Measurements from ENCODE around the gene TFCP2.
A peak's percentile ranks its signal among the peaks of the same experiment; 100 is the strongest.
"Not testable (repeated sequence)": the region's sequence is repeated elsewhere in the genome, so short reads cannot be mapped to it uniquely, and the experiment has no call there.

The TFCP2 gene, protein sequence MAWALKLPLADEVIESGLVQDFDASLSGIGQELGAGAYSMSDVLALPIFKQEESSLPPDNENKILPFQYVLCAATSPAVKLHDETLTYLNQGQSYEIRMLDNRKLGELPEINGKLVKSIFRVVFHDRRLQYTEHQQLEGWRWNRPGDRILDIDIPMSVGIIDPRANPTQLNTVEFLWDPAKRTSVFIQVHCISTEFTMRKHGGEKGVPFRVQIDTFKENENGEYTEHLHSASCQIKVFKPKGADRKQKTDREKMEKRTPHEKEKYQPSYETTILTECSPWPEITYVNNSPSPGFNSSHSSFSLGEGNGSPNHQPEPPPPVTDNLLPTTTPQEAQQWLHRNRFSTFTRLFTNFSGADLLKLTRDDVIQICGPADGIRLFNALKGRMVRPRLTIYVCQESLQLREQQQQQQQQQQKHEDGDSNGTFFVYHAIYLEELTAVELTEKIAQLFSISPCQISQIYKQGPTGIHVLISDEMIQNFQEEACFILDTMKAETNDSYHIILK

DNA sequence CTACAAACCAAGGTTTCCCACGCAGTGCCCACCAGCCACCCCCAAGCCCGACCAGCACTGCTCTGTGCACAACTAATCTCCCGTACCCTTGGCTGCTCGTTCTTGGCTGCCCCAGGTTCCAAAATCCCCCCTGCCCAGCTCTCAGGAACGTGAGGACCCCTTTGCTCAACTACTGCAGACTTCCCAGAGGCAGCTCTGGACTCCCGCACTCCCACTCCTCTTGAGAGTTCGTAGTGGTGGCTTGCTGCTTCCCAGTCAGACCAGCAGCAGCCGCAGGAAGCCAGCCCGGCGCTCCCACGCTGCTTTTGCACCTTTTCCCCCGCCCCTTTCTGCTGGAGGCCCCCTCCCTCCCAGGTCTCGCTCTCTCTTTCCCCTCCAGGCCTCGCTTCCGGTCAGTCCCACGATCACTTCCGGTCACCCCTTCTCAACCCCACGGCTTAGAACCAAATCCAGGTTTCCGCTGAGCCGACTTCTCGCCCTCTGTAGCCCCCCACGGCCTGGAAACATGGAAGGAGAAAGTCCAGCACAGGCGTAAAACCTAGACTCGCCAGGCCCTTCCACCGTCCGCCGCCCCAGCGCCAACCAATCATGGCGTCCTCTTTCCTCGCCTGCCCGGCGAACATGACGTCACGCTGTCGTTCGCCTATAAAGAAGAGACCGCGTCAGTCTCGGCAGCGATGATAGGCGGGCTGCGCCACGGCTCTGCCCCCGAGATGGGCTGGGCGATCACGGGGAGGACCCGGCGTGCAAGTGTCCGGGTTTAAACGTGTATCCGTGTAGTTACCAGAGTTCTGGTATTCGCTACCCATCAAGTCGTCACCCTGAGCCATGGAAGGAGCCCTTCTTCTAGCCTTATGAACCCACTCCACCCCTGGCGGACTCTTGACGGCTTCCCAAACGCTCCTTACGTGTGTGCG, at the start of gene TFCP2:
Gene TFCP2 (minus strand): TSS at position 621 of the 917 bp plus-strand sequence. CDS start 713 bp downstream, outside the sequence.
- DNase-seq (ENCODE audit: low read depth in 2 of 2) = peak; percentile 85 to 88

DNA sequence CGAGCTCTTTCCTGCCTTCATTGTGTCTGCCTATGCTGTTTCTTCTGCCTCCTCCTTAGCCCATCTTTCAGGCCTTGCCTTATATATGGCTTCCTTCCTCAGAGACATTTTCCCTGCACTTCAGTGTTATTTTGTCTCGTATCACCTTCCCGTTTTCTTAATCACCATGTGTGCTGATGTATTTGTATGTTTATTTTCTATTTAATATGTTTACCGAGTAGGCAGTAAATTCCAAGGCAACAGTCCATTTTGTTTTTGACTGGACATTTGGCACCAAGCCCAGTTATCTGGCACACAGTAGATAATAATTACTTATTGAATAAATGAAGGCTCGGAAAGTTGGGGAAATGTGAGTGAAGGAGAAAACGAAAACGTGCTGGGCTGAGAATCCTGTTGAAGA, 49.5 kb upstream of the TFCP2 start:
- no peak for DNase-seq (ENCODE audit: low read depth in 2 of 2)

DNA sequence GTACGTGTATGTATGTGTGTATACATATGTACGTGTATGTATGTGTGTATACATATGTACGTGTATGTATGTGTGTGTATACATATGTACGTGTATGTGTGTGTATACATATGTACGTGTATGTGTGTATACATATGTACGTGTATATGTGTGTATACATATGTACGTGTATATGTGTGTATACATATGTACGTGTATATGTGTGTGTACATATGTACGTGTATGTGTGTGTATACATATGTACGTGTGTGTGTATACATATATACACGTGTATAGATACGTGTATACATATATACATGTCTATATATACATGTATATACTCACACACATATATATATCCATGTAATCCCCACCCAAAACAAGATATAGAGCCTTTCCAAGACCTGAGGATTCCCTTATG, 46.9 kb upstream of the TFCP2 start:
- not testable (repeated sequence) for DNase-seq (ENCODE audit: low read depth in 2 of 2)

DNA sequence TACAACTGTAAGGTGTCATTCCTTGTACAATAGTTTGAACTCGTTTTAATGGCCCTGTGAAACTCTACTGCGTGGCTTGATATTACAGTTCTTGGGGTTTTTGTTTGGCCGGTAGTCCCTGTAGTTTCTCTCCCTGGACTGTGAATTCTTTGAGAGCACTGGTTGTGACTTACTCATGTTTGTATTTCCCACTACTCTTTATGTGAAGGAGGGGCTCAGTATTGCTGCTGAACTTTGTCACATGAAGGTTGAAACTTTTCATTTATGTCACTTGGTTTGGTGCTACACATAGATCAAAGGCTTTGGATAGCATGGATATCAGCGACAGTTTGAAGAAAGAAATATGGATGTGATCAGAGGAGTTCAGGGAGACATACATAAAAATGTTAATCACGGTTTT, 46.4 kb upstream of the TFCP2 start:
- no peak for DNase-seq (ENCODE audit: low read depth in 2 of 2)

DNA sequence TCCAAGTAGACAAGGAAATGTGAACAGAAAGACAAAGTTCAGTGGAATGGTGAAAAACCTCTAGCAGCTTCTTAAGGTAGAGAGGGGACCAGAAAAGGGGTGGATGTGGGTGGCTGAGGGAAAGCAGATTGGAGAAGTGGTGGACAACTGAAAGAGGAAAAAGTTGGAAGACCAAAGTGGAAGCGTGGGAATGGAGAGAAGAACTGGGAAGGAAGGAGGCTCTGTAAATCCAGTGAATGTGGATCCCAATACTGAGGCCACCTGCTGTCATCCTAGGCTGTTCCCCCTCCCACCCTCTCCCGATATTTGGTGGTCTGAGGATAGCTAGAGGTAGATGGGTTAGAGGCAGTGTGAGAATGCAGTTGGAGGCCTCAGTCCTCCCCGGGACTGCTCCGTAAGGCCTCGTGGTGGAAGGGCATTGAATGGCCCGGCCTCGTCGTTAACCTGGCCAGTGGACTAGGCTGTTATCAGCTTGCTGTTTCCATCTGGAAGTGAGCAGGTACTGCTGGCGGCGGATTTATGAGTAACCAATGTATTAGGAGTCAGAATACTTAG, 45.7 kb upstream of the TFCP2 start:
- DNase-seq (ENCODE audit: low read depth in 2 of 2) = no peak

DNA sequence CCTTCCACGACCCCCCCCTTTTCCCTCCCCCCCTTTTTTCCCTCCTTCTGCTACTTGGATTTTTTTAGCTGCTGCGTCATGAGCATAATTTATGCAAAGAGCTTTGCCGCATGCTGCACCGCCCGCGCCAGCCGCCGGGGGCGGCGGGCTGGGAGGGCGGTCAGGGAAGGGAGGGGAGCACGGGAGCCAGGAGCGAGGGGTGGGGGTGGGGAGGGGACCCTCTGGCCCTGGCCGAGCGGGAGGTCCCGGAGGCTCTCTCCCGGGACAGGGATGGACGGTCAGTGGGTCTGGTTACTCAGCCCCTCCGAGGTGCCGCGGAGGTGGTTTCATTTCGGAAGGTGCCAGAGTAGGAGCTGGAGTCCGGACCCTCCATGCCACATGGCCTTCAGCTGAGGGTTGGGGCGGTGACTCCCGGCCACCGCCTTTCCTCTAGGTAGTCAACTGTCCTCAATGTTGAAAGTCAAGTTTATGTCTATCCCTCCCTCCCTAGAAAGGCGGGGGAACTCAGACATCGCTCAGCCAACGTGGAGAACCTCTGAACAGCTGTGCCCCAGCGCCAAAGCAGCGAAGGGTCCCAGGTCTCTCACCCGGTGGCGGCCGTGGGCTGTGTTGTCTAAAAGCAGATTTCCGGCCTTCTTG, 45.2 kb upstream of the TFCP2 start, which contains the start of gene POU6F1:
Gene POU6F1 (minus strand): TSS at position 95 of the 639 bp plus-strand sequence. CDS start 11,226 bp downstream, outside the sequence.
- DNase-seq (ENCODE audit: low read depth in 2 of 2) = peak in 1 of 2 donors; percentile 45

DNA sequence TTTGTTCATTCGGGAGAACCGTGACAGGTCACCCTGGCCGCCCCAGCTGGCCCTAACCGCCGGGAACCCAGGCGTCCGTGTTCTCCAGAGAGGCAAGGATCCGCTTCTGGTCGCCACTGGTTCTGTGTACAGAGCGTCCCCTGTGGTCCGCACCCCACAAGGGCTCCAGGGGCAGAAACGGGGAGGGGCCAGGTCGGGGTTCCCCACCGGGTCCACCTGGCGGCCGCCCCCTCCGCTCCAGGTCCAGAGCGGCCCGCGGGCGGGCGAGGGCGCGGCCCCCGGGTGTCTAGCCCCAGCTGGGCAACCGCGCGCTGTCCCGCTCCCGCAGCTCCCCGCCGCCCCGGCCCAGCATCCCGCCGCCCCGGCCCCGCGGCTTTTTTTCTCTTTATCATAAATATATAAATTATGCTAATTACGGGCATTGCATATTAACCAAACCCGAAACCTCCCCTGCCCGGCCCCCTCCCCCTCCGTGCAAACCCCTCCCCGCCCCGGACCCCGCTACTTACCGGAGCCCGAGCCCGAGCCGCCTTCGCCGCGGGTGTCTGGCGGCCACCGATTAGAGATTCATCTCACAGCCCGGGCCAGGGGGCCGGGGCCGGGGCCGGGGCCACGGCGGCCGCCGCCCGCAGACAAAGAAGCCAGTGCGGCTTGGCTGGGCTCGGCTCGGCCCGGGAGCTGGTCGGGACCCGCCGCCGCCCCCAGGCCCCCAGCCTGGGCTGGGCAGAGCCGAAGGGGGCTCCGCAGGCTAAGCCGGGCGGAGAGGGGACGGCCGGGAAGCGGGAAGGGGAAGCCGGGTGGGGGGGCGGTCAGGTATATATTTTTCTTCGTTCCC, 44.4 kb upstream of the TFCP2 start:
- DNase-seq (ENCODE audit: low read depth in 2 of 2) = peak in 1 of 2 donors; percentile 17

DNA sequence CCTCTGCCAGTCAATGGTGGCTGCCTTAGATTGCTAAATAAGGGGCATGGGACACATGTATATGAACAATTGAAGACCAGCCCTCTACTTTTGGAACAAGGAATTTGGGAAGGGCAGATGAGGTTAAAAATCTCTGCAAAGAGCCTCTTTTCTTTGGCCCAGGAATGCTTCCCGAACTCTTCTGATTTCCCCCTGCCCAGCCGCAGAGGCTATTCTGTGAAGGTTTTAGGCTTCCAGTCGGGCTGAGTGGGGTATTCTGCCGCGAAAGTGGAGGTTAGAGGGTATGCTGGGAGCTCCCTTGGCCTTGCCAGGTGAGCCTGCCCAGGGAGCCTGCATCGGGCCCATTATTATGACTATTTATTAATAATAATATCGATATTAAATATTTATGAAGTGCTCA, 43.7 kb upstream of the TFCP2 start:
- DNase-seq (ENCODE audit: low read depth in 2 of 2) = no peak

DNA sequence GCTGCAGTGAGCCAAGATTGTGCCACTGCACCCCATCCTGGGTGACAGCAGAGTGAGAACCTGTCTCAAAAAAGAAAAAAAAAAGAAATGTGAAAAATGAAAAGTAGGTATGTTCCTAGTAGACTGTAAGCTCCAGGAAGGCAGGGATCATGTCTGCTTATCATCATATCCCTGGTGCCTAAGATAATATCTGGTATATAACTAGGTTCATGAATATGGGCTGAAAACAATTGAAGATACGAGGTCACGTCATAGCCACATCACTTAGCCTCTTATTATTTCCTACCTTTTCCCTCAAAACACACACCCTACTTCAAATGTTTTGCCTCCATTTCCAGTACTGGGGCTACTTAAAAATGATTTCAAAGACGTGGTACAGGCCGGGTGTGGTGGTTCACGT, 42.0 kb upstream of the TFCP2 start:
- no peak for DNase-seq (ENCODE audit: low read depth in 2 of 2)

DNA sequence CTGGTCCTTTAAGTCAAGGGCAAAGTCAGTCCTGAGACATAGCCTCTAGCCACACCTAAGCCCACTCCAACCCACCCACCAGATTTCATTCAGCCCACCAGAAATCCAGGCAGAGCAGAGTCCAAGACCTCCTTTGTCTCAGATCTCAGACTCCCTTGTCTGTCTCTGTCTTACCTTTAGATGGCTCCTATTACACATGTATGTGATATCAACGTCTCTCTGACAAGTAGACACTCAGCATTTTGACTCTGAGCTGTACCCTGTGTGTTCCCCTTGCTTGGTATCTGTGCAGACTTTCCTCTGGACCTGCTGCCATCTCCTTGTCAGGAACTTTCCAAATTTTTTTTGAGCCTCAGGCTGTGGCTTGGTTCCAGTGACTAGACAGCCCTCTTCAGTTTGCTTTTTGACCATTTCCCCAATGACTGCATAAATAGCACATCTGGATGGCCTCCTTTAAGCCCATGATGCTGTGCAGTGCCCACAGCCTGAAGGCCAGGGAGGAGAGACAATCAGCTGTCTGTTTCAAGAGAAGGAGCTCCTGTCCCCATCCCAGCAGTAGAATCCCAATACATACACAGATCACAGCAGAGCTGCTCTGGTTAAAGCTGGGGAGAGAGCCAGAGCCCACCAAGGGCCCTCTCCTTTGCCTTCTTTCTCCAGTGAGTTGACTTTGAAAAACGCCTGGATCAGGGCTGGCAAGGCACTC, 37.9 kb upstream of the TFCP2 start:
- no peak for DNase-seq (ENCODE audit: low read depth in 2 of 2)

DNA sequence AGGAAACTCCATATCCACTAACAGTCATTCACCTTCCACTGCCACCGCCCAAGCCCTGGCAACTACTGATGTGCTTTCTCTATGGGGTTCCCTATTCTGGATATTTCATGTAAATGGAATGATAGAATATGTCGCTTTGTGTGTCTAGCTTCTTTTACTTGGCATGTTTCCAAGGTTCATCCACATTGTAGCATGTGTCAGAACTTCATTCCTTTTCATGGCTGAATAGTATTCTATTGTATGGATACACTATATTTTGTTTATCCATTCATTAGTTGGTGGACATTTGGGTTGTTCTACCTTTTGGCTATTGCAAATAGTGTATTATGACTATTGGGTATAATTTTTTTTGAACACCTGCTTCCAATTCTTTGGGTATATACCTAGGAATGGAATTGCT, 36.3 kb upstream of the TFCP2 start:
- DNase-seq (ENCODE audit: low read depth in 2 of 2) = no peak

DNA sequence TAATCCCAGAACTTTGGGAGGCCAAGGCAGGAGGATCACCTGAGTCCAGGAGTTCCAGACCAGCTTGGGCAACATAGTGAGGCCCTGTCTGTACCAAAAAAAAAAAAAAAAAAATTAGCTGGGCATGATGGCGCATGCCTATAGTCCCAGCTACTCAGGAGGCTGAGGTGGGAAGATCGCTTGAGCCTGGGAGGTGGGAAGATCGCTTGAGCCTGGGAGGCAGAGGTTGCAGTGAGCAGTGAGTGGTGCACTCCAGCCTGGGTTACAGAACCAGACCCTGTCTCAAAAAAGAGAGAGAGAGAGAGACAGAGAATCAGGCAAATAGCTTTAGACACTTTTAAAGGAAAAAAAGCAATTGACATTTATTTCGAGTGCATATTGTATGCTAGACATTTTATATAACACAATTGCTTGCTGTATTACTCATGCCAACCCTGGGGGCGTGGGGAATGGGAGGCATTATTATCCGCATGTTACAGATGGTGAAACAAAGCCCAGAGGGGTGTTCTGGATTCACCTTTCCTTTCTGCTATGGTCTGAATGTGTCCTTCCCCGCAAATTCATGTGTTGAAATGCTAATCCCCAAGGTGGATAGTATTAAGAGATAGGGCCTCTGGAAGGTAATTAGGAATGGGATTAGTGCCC, 35.2 kb upstream of the TFCP2 start:
- no peak for DNase-seq (ENCODE audit: low read depth in 2 of 2)

DNA sequence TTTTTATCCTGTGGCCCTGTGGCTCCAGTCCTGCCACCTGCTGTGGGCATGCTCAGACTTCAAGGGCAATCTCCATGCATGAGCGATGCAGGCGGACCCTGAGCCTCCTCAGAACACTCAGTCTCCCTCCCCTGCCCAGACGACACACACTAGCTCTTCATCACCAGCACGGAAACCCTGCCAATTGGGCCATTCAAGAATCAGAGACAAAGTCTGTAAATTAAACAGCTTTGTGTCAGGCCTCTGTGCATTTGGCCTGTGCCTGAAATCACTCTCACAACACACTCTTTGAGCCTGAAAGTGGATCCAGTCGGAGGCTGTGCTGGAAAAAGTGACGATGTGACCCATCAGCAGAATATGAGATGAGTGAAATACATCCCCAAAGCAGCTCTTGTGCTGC, 32.4 kb upstream of the TFCP2 start:
- no peak for DNase-seq (ENCODE audit: low read depth in 2 of 2)

DNA sequence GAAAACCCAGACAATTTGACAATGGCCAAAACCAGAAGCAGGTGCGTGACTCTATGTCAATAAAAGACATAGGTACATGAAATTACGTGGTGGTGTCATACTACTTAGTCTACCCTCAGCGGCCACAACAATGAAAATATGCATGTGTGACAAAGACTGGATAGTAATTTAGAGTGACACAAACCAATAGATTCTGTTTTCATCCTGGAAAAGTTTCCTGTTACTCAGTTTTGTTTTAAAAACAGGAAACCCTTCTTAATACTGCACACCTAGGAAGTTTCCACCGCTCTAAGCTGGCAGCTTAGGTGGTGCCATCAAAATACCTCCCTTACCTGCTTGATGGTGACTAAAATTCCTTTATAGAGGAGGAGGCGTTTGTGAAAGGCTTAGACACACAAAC, 29.8 kb upstream of the TFCP2 start:
- no peak for DNase-seq (ENCODE audit: low read depth in 2 of 2)

DNA sequence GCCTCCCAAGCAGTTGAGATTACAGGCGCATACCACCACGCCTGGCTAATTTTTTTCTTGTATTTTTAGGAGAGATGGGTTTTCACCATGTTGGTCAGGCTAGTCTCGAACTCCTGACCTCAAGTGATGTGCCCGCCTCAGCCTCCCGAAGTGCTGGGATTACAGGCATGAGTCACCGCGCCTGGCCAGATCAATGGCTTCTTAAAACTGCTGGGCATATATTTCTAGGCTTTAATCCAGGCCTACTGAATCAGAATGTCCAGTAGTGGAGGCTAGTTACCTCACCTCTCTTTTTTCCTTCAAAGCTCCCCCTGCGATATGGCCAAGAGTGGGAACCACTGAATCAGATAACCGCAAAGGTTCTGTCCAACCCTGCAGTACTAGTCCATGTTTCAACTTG, 27.9 kb upstream of the TFCP2 start:
- no peak for DNase-seq (ENCODE audit: low read depth in 2 of 2)

DNA sequence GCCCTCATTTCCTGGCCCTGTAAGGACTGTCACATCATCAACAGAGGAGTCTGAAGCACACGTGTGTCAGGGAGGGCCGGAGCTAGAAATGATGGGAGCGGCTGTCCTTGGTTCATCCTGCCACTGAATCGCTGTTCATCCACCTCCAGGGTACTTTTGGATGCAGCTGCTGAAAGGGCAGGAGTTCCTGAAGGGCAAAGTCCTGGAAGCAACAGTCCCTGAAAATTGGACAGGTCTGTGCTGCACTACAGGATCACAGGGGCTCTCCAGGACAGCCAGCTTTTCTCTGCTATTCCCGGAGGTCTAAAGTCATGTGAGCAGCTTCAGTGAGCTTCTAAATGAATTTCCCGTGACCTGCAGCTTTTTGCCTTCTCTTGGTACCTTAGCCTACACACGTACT, 27.2 kb upstream of the TFCP2 start:
- DNase-seq (ENCODE audit: low read depth in 2 of 2) = no peak

DNA sequence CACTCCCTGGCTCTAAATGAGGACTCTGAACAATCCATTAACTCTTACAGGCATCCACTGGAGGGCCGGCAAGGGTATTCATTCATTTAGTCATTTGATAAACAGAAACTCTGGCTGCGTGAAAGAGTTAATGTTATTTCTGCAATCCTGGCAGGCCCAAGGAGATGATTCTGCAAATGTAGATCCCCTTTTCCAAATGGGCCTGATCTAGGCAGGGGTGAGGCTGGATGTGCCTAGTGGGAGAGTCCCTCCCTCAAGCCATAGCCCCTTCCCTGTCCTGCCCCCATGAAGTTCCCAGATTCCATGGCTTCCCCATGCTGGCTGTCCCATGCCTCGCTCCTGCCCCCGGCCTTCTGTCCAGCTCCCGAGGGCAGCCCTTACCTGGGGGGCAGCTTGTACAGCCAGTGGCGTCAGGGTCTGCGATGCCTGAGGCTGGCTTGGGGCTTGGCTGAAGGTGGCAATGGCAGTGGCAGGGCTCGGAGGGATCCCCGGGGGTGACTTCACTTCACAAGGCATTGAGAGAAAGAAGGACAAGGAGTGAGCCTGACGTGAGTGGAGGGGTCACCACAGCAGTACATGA, 26.5 kb upstream of the TFCP2 start:
- DNase-seq (ENCODE audit: low read depth in 2 of 2) = no peak

DNA sequence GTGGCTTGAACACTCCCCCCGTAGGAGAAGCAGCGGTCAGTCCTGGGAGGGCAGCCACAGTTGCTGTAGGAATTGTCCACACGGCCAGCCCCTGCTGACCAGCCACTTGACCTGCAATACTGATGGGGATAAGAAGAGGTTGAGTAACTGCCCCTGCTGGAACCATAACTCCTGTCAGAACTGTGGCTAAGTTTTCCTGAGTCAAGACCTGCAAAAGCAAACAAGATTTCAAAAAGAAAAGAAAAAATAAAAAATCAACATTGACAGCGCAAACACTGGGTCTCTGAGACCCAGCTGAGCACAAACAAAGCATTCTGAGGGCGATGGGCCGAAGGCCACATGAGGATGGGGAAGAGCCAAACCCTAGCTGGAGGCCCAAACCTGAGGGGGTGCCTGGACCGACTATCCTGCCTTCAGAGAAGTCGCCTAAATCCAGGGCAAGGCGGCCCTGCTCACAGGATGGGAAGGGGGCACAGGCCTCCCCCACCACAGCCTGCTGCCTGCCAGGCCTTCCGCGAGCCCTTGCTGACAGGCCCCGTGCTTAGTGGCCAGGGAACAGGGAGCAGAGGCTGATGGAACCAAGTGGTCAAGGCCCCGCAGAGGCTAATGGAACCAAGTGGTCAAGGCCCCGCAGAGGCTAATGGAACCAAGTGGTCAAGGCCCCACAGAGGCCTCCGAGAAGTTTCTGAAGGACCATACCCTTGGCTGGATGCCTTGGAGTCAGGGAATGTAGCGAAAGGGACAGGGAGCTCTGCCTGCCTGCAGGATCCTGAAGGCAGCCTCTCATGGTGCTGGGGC, 25.8 kb upstream of the TFCP2 start:
- no peak for DNase-seq (ENCODE audit: low read depth in 2 of 2)
